Stimulated activated CD8-positive, alpha-beta memory T cell treated with anti-CD3 and anti-CD28 coated beads, Interleukin-12 subunit alpha, Interleukin-12 subunit beta, amount 100 ng/mL, for 1 hour (primary cell): Measurements from ENCODE around the gene RHOB.
"Not testable (repeated sequence)": the region's sequence is repeated elsewhere in the genome, so short reads cannot be mapped to it uniquely, and the experiment has no call there.

Source experiments
- DNase-seq: peaks from one replicate; pipeline ENCODE4 v3.0.0-alpha.2; 2020; ENCODE audit warnings: low read depth

Gene RHOB

GRCh38 chr2:20446917-20447436 is at the start of gene RHOB:
RHOB (plus strand) TSS chr2:20447074; CDS start chr2:20447466, 392 bp downstream.
- DNase-seq: peak; percentile 77

- no peak for DNase-seq
These were observed 48.9 kb upstream of the RHOB start for GRCh38 chr2:20397811-20398447.

- no peak for DNase-seq
These were observed 47.8 kb upstream of the RHOB start for GRCh38 chr2:20398956-20399567.

GRCh38 chr2:20400306-20400705 is 46.6 kb upstream of the RHOB start:
- DNase-seq: no peak

GRCh38 chr2:20400787-20401488 is 45.9 kb upstream of the RHOB start:
- no peak for DNase-seq

GRCh38 chr2:20401489-20401835 is 45.4 kb upstream of the RHOB start:
- DNase-seq: no peak

- DNase-seq: no peak
These were observed 43.0 kb upstream of the RHOB start for GRCh38 chr2:20403774-20404312.

GRCh38 chr2:20404950-20405349 is 41.9 kb upstream of the RHOB start:
- no peak for DNase-seq

- DNase-seq: no peak
These were observed 37.8 kb upstream of the RHOB start for GRCh38 chr2:20409039-20409438.

- DNase-seq: no peak
These were observed 36.2 kb upstream of the RHOB start for GRCh38 chr2:20410556-20411277.

- DNase-seq: peak; percentile 45
These were observed 35.4 kb upstream of the RHOB start for GRCh38 chr2:20411361-20411894.

GRCh38 chr2:20414806-20415205 is 32.1 kb upstream of the RHOB start:
- DNase-seq: no peak

- DNase-seq: no peak
These were observed 31.4 kb upstream of the RHOB start for GRCh38 chr2:20415511-20415918.

GRCh38 chr2:20416723-20417122 is 30.2 kb upstream of the RHOB start:
- DNase-seq: no peak

- not testable (repeated sequence) for DNase-seq
These were observed 29.5 kb upstream of the RHOB start for GRCh38 chr2:20417230-20417821.

- DNase-seq: no peak
These were observed 28.4 kb upstream of the RHOB start for GRCh38 chr2:20418519-20418918.

- DNase-seq: no peak
These were observed 27.8 kb upstream of the RHOB start for GRCh38 chr2:20419007-20419576.

- no peak for DNase-seq
These were observed 27.1 kb upstream of the RHOB start for GRCh38 chr2:20419752-20420151.

- DNase-seq: no peak
These were observed 25.4 kb upstream of the RHOB start for GRCh38 chr2:20421336-20421987.

- DNase-seq: no peak
These were observed 24.9 kb upstream of the RHOB start for GRCh38 chr2:20421988-20422370.
